ENCODE results near the gene SRSF4.
A peak's percentile ranks its signal among the peaks of the same experiment; 100 is the strongest.
"Not testable (repeated sequence)": the region's sequence is repeated elsewhere in the genome, so short reads cannot be mapped to it uniquely, and the experiment has no call there.

The SRSF4 gene

DNA sequence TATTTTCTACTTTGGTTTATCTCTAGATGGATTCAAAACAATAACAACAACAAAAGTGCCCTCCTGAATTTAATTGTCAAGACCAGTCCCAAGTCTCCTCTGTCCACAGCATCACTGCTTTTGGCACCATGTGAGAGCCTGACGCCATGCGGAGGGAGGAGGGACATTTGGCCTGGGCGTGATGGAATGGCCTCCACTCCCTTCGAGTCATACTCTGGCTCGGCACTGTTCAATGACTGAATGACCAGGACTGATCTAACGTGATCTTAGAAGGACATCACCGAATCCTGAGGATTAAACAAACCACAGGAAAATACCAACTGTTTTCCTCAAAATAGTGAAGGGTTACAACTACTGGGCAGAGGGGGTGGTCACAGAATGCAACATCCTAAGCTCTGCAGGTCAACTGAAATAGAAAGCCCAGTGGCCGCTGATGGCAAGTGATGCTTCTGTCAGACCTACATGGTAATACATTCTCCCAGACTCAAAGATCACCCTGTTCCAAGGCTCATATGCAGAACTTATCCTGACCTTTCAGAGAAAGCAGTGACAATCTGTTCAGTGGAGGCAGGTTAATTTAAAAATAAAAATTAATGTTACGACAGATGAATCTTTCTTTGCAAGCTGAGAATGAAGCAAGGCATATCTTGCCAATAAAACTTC, 19.1 kb downstream of the SRSF4 start:
- peak in 2 of 14 donors; percentile 1 to 5 for DNase-seq

DNA sequence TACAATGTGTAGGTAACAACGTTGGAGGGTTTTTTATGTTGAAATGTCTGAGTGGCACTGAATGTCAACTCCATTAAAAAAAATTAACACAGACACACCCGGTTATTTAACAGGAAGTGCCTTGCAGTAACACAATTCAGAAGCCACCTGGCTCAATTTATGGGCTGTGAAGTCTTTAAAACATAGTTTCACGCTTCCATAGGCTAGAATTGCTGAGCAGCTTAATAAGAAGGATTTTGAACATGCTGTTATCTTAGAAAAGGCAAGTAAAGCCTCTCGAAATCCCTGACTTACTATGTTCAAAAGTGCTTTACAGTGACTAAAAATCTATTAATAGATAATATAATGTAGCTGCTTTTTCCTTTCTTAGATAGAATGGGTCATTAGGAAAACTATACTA, 19.7 kb downstream of the SRSF4 start:
- DNase-seq = no peak

DNA sequence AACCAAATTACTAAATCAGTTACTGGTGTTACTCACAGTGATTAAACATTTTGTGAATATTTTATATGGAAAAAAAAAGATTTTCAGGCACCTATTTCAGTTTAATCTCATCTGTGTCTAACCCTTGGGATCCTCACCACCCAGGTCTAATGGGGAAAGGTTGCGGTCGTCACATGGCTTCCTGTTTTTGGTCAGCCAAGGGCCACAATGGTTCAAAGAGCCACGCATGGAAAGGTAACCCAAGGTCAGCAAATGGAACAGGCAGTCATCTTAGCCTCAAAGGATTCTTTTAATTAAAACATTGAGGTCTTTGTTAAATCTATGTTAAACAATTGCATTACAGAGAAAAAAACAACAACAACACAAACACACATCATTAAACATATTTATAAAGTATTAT, 21.9 kb downstream of the SRSF4 start:
- no peak for DNase-seq

DNA sequence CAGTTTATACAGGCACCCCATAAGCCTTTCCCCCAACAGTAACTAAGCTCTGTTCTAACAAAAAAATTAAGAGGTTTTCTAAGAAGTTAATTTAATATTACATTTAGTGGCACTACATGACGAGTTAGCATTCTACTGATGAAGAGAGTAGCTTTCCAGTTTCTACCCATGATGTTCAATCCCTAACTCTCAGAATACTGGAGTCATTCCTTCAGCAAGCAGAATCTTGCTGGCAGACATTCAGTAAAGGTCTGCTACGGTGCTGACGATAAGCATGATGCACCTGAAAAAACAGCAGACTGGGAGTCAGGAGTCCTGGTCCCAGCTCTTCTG, 24.5 kb downstream of the SRSF4 start:
- DNase-seq = no peak

DNA sequence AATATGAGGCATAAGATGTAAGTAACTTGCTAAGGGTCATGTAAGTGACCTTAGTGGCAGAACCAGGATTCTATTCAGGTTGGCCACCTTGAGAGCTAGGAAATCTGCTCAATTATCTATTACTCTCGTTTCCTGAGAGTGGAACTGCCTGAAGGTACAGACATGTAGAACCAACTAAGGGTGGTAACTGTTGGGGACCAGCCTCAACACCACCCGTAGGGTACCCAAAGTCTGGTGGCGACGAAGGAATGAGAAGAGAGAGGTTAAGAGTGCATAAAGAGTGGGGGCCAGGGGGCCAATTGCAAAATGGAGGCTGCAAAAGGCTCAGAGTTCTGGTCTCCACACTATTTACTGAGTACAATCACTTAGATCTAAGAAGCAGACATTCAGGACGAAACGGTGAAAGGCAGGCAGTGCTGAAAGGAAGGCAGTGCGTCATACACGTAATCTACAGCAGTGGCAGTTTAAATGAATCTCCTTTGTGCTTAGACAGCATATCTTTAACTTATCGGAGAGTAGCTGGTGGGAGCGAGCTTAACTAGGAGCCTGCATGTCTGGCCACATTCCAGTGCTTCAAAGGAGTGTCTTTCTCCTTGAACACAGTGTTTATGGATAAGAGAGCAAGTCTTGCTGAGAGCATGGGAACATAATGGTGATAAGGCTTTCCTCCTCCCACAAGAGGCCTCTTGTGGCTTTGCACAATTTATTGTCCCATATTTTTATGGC, 25.0 kb downstream of the SRSF4 start:
- DNase-seq = no peak

DNA sequence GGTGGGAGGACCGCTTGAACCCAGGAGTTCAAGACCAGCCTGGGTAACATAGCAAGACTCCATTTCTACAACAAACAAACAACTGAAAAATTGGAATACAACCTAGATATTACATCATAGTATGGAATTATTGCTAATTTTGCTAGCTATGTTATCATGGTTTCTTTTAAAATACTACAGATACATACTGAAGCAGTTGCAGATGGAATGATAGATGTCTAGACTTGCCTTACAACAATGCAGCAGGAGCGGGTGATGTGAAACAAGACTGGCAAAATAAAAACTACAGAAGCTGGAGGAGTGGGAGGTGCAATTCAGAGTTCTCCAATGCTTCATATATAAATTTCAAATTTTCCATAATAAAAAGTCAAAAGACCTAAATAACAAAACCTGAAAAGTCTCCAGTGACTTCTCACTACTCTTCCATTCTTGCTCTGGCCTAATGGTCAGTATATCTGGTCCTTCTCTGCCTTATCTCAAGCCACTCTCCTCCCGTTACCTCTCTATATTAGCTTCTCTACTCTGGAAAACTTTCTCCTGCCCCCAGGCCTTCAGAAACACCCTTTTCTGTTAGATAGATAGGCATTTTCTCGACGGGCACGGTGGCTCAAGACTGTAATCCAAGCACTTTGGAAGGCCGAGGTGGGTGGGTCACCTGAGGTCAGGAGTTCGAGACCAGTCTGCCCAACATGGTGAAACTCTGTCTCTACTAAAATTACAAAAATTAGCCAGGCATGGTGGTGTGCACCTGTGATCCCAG, 29.5 kb downstream of the SRSF4 start:
- no peak for DNase-seq

DNA sequence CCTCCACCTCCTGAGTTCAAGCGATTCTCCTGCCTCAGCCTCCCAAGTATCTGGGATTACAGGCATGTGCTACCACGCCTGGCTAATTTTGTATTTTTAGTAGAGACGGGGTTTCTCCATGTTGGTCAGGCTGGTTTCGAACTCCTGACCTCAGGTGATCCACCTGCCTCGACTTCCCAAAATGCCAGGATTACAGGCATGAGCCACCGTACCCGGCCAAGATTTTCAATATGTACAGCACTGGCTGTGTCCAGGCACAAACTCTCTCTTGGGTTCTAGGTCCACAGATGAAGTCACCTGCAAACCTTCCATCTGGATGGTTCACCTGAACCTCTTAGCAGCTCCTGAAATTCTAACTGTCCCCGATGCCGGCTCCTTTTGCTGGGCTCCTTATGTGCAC, 31.4 kb downstream of the SRSF4 start:
- not testable (repeated sequence) for DNase-seq

DNA sequence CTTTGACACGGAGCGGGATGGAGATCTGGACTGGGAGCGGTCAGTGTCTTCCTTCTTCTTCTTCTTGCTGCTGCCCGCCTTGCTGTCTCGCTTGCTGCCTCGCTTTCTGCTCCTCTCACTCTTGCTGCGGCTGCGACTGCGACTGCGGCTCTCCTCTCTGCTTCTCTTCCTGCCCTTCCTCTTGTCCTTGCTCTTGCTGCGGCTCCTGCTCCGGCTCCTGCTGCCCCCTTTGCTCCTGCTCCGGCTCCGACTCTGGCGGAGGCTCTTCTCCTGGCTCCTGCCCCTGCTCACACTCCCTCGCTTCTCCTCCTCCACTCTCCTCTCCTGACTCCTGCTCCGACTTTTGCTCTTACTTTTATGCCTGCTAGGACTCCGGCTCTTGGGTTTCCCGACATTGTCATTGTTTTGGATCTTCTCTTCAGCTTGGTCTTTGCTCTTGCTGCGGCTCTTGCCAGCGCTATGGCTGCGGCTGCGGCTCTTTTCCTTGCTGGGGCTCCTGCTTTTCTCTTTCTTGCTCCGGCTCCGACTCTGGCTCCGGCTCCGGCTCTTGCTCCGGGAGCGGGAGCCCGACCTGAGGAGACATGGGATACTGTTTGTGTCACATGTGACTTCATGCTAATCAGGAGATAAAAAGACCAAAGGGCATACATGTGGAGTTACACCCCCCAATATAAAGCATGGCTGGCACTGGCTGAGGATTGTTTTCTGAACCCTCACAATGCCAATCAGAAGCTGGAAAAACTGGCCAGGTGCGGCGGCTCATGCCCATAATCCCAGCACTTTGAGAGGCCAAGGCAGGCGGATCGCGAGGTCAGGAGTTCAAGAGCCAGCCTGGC, 32.8 kb downstream of the SRSF4 start:
- DNase-seq = no peak

DNA sequence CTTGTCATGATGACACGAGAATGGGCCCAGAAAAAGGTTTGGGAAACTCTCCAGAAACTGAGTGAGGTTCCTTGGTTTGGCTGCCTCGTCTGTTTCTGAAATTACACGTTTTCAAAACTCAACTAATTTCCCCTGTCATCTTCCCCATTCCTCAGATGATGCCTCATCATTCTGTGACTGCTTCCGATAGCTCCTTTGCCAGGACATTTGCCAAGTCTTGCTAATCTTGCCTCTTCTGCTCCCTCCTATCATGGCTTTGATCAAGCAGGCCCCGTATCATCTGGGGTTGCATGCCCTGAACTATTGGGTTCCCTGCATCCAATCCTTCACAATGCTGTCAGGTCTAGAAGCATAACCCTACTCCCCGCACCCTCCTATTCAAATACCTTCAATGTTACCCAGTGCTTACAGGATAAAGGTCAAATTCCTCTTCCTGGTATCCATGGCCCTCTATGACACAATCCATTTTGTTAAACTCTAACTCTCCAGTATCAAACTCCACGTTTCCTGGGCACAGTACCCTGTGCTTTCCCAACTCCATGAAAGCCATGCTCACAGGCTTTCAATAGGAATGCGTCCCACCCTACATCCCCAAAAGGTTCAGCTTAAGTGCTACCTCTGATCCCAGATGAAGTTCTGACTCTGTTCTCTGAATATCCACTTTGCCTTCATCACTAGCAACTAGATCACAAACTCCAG, 35.8 kb downstream of the SRSF4 start:
- no peak for DNase-seq

DNA sequence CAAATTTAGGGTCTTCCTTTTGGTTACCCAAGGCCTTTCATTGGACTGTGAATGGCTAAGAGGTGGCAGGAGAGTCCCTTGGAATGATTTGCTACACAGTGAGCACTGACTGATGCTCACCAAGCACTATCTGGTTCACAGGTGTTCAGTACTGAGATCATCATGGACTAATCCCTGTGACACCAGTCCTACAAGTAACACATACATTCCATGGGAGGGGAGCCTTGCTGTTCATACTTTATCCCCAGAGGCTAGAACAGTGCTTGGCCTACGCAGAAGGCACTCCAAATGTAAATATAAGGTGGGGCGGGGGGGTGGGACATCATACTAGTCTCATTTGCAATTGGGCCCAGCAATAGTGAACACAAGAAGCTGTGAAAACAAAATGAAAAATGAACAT, 37.5 kb downstream of the SRSF4 start:
- DNase-seq = no peak

DNA sequence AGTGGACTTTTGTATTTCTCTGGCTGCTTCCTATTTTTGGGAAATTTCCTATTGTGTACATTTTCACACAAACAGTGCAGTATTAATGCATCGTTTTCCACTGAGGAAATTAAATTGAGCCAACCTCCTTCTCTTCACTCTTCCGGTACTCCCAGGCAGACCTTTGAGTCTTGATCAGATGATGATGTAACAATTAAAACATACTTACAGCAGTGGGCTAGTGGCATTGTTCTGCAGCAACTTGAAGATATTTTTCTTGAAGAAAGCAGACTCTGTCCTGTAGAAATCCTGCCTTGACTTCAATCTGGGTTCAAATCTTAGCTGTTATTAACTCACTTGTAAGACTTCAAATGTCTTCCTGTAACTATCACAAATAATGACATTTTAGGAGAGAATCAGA, 39.0 kb downstream of the SRSF4 start:
- no peak for DNase-seq

DNA sequence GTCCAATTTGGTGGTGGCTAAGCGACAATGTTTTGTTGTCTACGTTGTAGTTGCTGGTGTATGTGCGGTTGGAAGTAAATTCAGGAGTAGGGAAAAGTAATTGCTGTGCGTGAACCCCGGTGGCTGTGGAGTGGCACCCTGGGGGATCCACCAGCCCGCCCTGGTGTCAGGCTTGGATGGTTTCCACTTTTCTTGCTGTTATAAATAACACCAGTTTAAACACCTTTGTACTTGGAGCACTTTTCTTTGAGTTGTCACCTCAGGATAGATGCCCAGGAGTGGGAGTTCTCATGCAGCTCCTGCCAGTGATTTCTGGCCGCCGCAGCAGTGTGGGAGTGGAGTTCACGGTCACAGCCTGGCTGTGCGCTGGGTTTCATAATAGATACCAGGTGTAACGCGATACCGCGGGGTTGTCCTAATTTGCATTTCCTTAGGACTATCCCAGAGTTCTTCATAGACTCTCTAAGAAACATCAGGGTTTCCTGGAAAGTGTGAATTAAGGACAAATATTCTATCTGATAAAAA, 45.2 kb downstream of the SRSF4 start:
- no peak for DNase-seq

DNA sequence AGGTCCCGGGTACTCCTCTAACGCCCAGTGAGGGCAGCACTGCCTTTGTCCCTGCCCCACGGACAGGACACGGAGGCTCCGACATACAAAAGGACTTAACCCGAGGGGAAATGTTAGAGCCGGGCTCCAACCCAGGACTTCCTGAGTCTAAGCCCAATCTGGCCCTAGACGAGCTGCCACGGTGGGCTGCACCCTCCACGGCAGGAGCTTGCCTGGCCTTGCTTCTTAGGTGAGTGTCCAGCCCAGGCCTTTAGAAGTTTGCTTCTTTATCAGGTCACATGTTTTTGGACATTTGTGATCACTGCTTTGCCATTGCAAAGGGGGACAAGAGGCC, 47.0 kb downstream of the SRSF4 start:
- DNase-seq = no peak

DNA sequence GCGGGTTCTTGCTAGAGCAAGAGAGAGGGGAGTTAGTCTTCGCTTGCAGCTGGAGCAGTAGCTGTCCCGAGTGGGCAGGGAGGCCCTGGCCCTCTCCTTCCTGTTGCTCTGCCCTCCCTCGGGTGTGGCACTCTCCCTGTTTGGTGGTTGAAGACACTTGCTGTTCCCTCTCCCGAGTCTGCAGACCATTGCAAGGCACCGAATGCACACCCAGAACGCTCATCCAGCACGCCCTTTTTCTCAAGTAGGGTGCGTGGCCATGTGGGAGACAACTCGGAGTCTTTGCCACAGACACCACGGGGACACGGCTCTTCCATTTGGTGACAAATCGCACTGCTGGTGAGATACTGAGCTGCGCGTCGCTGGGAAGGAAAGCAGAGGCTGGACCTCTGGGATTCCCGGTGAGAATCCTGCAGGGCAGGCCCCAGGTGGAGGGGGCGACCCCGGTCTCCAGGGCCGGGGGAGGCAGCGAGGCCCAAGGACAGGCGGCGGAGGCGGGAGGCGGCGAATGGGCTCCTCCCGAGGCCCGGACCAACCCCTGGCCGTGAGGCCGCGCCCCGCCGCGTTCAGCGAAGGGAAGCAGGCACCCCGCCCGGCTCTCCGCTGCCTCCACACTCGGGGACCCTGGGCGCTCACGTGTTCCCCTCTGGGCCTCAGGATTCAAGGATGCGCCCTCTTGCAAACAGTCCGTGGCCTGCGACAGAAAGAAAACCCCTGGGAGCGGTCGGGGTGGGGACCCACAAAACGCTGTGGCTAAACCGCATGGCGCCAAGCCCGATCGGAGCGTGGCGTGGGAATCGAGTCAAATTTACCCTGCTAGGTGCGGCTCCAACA, 47.6 kb downstream of the SRSF4 start:
- DNase-seq = peak in 3 of 14 donors; percentile 12 to 46 (median 40)

DNA sequence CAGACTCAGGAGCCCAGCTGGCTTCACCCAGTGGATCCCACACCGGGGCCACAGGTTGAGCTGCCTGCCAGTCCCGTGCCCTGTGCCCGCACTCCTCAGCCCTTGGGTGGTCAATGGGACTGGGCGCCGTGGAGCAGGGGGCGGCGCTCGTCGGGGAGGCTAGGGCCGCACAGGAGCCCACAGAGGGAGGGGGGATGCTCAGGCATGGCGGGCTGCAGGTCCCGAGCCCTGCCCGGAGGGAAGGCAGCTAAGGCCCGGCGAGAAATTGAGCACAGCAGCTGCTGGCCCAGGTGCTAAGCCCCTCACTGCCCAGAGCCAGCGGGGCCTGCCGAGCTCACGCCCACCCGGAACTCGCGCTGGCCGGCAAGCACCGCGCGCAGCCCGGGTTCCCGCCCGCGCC, 50.6 kb downstream of the SRSF4 start:
- not testable (repeated sequence) for DNase-seq

DNA sequence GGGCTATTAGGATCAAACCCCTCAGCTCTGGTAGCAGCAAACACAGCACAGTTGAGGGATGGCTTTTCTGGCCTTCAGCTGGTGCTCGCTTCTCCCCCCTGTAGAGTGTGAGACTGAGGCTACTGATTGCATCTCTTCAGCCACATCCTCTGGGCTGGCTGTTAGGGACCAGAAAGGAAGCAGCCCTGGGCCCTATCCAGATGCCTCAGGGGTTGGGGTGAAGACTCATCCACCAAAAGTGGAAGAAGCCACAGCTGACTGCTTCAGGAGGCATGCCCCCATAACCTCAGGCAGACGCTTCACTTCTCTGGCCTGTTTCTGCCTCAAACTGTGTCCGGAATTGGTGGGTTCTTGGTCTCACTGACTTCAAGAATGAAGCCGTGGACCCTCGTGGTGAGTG, 51.8 kb downstream of the SRSF4 start:
- no peak for DNase-seq

DNA sequence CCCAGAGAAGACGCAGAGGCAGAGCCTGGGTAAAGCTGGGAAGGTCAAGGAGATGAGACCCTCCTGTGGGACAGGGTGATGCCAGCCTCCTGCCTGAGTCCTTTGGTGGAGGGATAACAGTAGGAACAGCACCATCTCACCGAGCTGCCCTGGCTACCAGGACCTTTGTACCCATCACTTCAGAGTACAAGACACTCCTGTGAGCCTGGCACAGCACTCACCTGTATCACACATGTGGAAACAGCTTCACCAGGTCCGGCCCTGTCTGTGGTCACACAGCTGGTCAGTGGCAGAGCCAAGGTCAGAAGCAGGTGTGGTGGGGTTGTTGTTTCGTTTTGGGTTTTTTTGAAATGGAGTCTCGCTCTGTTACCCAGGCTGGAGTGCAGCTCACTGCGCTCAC, 53.0 kb downstream of the SRSF4 start:
- no peak for DNase-seq

DNA sequence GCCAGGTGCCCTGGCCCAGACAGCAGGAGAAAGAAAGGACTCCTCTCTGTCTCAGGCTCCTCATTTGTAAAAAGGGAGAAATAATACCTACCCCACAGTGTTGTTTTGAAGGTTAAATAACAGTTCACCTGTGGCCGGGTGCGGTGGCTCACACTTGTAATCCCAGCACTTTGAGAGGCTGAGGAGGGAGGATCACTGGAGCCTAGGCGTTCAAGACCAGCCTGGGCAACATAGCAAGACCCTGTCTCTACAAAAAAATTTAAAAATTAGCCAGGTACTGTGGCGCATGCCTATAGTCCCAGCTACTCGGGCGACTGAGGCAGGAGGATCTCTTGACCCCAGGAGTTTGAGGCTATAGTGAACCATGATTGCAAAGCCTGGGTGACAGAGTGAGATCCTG, 55.5 kb downstream of the SRSF4 start:
- DNase-seq = no peak

DNA sequence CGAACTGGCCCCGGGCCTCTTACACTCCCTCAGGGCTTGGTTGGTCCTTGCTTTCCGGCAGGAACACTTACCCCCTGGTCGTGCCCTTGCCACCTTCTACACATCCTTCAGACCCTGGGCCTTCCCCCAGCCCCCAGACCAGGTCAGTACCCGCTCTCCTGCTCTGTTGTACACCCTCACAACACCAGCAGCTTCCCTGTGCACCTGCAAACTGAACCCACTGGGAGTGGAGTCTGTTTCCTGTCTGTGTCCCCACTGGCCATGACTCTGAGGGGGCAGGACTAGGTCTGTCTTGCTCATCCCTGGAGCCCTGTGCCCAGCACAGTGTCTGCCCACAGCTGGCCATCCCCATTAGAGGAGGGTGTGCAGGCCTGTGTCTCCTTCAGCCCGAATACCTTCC, 55.9 kb downstream of the SRSF4 start:
- no peak for DNase-seq

DNA sequence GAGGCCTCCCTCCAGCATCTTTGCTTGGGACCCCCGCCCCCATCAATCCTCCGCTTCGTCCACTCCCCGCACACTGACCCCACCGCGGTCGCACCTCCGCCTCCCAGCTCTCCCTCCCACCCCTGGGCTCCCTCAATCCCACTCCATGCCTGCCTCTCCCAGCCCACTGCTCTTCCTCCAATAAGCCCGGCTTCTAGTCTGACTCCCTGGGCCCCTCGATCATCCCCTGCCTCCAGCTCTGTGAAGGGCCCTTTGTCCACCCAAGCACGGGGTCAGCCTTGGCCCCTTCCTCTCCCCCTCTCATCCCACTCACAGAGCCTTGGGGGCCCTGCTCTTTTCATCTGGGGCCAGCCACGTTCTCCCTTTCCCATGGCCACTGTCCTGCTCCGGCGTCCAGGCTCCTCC, 56.5 kb downstream of the SRSF4 start:
- DNase-seq = no peak

Measured in C1 segment of cervical spinal cord (tissue), 14 donors.